HepG2 (cell line): Measurements from ENCODE around the gene RAB40C. TPM values are rescaled to one million over a fixed set of nuclear protein-coding genes. Genes with fewer than 3 reads are reported as not detected.
A peak's percentile ranks its signal among the peaks of the same experiment; 100 is the strongest.

Experiments used
- ATAC-seq: fragments of 200-7000 bp; cut with Tn5 transposase; 3 replicates; pipeline ENCODE4 v1.9.1; 2020; ENCODE audit warnings: mild to moderate bottlenecking, moderate library complexity
- BruUV-seq: library from RNA; stranded (reverse); fragments of 400-500 nt; replicated peaks from 2 replicates; lab custom pipeline; 2021; lab: Mats Ljungman, UMichigan
- CTCF ChIA-PET: fragments of 300-600 bp; formaldehyde crosslinking; extraction: SDS; loops from one replicate; lab custom pipeline; 2021; ENCODE audit warnings: low total read pairs, inconsistent platforms, low intra/inter-chr PET ratio; lab: Yijun Ruan, JAX
- POLR2A ChIA-PET: fragments of 350-600 bp; sonication (Branson Sonifier 250); formaldehyde crosslinking; loops from one replicate; lab custom pipeline; 2020; ENCODE audit warnings: antibody characterized with exemption, inconsistent platforms; lab: Yijun Ruan, JAX
- DNase-seq: peaks from one replicate; pipeline ENCODE4 v3.0.0-alpha.2; 2015; ENCODE audit warnings: low spot score
- FAIRE-seq: peaks from 3 replicates; lab custom pipeline; 2011; peaks lifted over from hg19 to GRCh38; lab: Jason Lieb, UNC
- H2AFZ ChIP-seq: one replicate; pipeline ENCODE4 v1.6.1; 2011; ENCODE audit warnings: low read length, inconsistent platforms
- H3K27ac ChIP-seq: fragments of 300-600 bp; 3 replicates; pipeline ENCODE4 v1.8.0; 2011; ENCODE audit warnings: mixed run types, mild to moderate bottlenecking, mixed read lengths, low read length, inconsistent platforms; ENCODE audit not compliant: insufficient read depth; ENCODE audit errors: extremely low read length
- H3K27me3 ChIP-seq, 2 experiments: fragments of 200-600 bp in 1 of 2; 2 replicates in 1 of 2; 3 replicates in 1 of 2; pipeline versions ENCODE4 v1.6.0 to v1.8.0; 2011; ENCODE audit warnings: low read length in 2 of 2, mild to moderate bottlenecking in 2 of 2, moderate library complexity in 2 of 2, inconsistent platforms in 1 of 2; ENCODE audit not compliant: insufficient read depth in 2 of 2, control insufficient read depth in 1 of 2
- H3K36me3 ChIP-seq, 2 experiments: fragments of 200-600 bp in 1 of 2; replicated peaks in 1 of 2; 2 replicates in 1 of 2; 3 replicates in 1 of 2; pipeline versions ENCODE4 v1.5.1 to v1.8.0; 2011; ENCODE audit warnings: low read length in 2 of 2, inconsistent platforms in 1 of 2; ENCODE audit not compliant: insufficient read depth in 2 of 2, control insufficient read depth in 1 of 2
- H3K4me1 ChIP-seq: 2 replicates; pipeline ENCODE4 v1.5.1; 2012; ENCODE audit warnings: low read length, inconsistent platforms; ENCODE audit not compliant: insufficient read depth
- H3K4me2 ChIP-seq: 2 replicates; pipeline ENCODE4 v1.6.0; 2011; ENCODE audit warnings: low read depth, low read length, inconsistent platforms
- H3K4me3 ChIP-seq, 3 experiments: fragments of 200-600 bp in 1 of 3; sonication (generic), shearing (Covaris generic) in 1 of 3; replicated peaks in 1 of 3; 2 replicates each; pipeline ENCODE4 v1.5.1; 2011 to 2016; ENCODE audit warnings: low read length in 3 of 3, inconsistent platforms in 2 of 3, low read depth in 2 of 3, mild to moderate bottlenecking in 2 of 3, control low read depth in 1 of 3, mixed read lengths in 1 of 3; ENCODE audit not compliant: insufficient read depth in 1 of 3
- H3K79me2 ChIP-seq: one replicate; pipeline ENCODE4 v1.6.1; 2011; ENCODE audit warnings: low read length, inconsistent platforms; ENCODE audit not compliant: insufficient read depth
- H3K9ac ChIP-seq: 2 replicates; pipeline ENCODE4 v1.6.0; 2011; ENCODE audit warnings: mild to moderate bottlenecking, low read depth, low read length, inconsistent platforms; ENCODE audit not compliant: insufficient read depth
- H3K9me3 ChIP-seq: 2 replicates; pipeline ENCODE4 v1.5.1; 2012; ENCODE audit warnings: mild to moderate bottlenecking, low read length
- H4K20me1 ChIP-seq: 2 replicates; pipeline ENCODE4 v1.6.0; 2011; ENCODE audit warnings: inconsistent platforms, mild to moderate bottlenecking, low read length, moderate library complexity; ENCODE audit not compliant: insufficient read depth
- AGO1 ChIP-seq: fragments of 200-400 bp; formaldehyde crosslinking; IDR thresholded peaks from 2 replicates; pipeline ENCODE4 v1.6.1; 2017; ENCODE audit warnings: mild to moderate bottlenecking, low read depth, low read length, moderate library complexity; ENCODE audit not compliant: poor library complexity, severe bottlenecking
- ARNT ChIP-seq: fragments of 450-650 bp; IDR thresholded peaks from 2 replicates; pipeline ENCODE4 v1.6.1; 2017
- KDM5B ChIP-seq: sonication (generic); formaldehyde crosslinking; IDR thresholded peaks from 2 replicates; pipeline ENCODE4 v1.4.0; 2020; ENCODE audit warnings: missing genetic modification reagents, mild to moderate bottlenecking, borderline replicate concordance
- KMT2A ChIP-seq: sonication (generic); formaldehyde crosslinking; IDR thresholded peaks from 2 replicates; pipeline ENCODE4 v1.4.0; 2020; ENCODE audit warnings: missing genetic modification reagents
- NCOA2 ChIP-seq: sonication (generic); formaldehyde crosslinking; IDR thresholded peaks from 2 replicates; pipeline ENCODE4 v1.8.0; 2022; ENCODE audit warnings: inconsistent platforms
- PCBP1 ChIP-seq: fragments of 200-400 bp; formaldehyde crosslinking; IDR thresholded peaks from 2 replicates; pipeline ENCODE4 v1.6.1; 2017; ENCODE audit warnings: mild to moderate bottlenecking, low read depth, low read length, borderline replicate concordance
- TCF7L2 ChIP-seq: IDR thresholded peaks from 2 replicates; pipeline ENCODE4 v1.6.1; 2011; ENCODE audit warnings: mild to moderate bottlenecking, low read depth, low read length, moderate library complexity
- ZNF501 ChIP-seq: sonication (generic); formaldehyde crosslinking; IDR thresholded peaks from 2 replicates; pipeline ENCODE4 v1.5.1; 2020; ENCODE audit warnings: mild to moderate bottlenecking, moderate library complexity, missing genetic modification reagents
- ZNF776 ChIP-seq: sonication (generic); formaldehyde crosslinking; IDR thresholded peaks from 2 replicates; pipeline ENCODE4 v1.4.0; 2020; ENCODE audit warnings: mild to moderate bottlenecking, missing genetic modification reagents
- WGBS: methylation state at CpG from one replicate; pipeline ENCODE4 v1.1.6; 2017; ENCODE audit warnings: low lambda C conversion rate; 5-methylcytosine and 5-hydroxymethylcytosine counted together
- in situ Hi-C: cut with HindIII; loops from 2 replicates; pipeline ENCODE4 v1.10.0; 2017; ENCODE audit warnings: low pct_unique_long_range_greater_than_20kb; ENCODE audit not compliant: extremely low pct_ligation_motif_present
- intact Hi-C: fragments of 100-400 bp; cut with micrococcal nuclease; formaldehyde crosslinking; loops from one replicate; pipeline ENCODE4 v1.10.0; 2022; ENCODE audit not compliant: unreplicated experiment
- polyA plus RNA-seq, 8 experiments: library from polyadenylated mRNA; depleted of rRNA in 3 of 8; stranded (reverse) in 7 of 8; unstranded in 1 of 8; fragments of >200 nt; fragmentation: Illumina TruSeq in 4 of 8; extraction: Trizol in 4 of 8; gene quantifications; 2 replicates each; pipeline versions ENCODE4 v1.2.1 to v1.2.3, GENCODE V29; 2011 to 2016; ENCODE audit warnings: low read depth in 4 of 8, missing spikeins in 1 of 8, mixed read lengths in 1 of 8; ENCODE audit not compliant: insufficient read depth in 1 of 8
- total RNA-seq, 5 experiments: library from RNA; depleted of rRNA; stranded (reverse); fragments of >200 nt; fragmentation: Illumina TruSeq; extraction: Trizol; gene quantifications; 2 replicates each; pipeline ENCODE4 v1.2.3, GENCODE V29; 2016; ENCODE audit warnings: low read depth in 1 of 5
- TF ChIP-seq, protein P1 (sequence below): sonication (generic); formaldehyde crosslinking; IDR thresholded peaks from 2 replicates; pipeline ENCODE4 v1.4.0; 2020; ENCODE audit warnings: mild to moderate bottlenecking, missing genetic modification reagents
- TF ChIP-seq, protein P2 (sequence below): sonication (generic); formaldehyde crosslinking; IDR thresholded peaks from 2 replicates; pipeline ENCODE4 v1.4.0; 2020; ENCODE audit warnings: missing genetic modification reagents
- TF ChIP-seq, protein P3 (sequence below): sonication (generic); formaldehyde crosslinking; IDR thresholded peaks from 2 replicates; pipeline ENCODE4 v1.5.0; 2020; ENCODE audit warnings: mild to moderate bottlenecking, missing genetic modification reagents, borderline replicate concordance
- TF ChIP-seq, protein P4 (sequence below): sonication (generic); formaldehyde crosslinking; IDR thresholded peaks from 2 replicates; pipeline ENCODE4 v1.9.0; 2022; ENCODE audit warnings: low read depth, missing genetic modification reagents

The RAB40C gene
- total and polyA plus RNA-seq, 2 of the 13 experiments (the other 11 are each of a cell fraction or from before 2014, with no cell fraction given), result 7.7 to 11.5 TPM

DNA sequence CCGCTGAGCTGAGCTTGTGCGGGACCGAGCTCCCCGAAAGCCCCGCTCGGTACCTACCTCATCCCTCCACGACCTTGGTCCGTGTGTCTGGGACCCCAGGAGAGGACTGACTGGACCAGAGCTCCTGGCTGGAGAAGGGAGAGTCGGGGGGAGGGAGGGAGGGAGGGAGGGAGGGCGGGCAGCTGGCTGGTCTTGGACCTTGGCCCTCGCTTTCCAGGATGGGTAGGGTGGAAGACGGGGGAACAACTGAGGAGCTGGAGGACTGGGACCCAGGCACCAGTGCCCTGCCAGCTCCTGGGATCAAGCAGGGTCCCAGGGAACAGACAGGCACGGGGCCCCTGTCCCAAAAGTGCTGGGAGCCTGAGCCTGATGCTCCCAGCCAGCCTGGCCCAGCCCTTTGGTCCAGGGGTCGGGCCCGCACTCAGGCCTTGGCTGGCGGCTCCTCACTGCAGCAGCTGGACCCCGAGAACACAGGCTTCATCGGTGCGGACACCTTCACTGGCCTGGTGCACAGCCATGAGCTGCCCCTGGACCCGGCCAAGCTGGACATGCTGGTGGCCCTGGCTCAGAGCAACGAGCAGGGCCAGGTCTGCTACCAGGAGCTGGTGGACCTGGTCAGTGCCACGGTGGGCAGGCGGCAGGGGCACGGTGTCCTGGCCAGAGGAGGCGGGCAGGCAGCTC, 86.2 kb downstream of the RAB40C start:
- H3K4me3 ChIP-seq, result peak overlapping the region; percentile 42 to 74 (median 52); a peak in 5 of 6 replicates
- peak overlapping the region; percentile 87 for H3K4me2 ChIP-seq
- TF ChIP-seq ZNF501 (CRISPR knock-in tag) (no peak), AGO1 (peak; percentile 75), PCBP1 (peak; percentile 65; the same call in 1 of the 2 replicates), ARNT (no peak), NCOA2 (CRISPR knock-in tag) (peak; percentile 27; the same call in 1 of the 2 replicates), ZNF776 (CRISPR knock-in tag) (peak; percentile 13; the same call in 1 of the 2 replicates), KMT2A (no peak), TCF7L2 (no peak), KDM5B (CRISPR knock-in tag) (peak; percentile 65; the same call in 1 of the 2 replicates)
- TF ChIP-seq, protein P1, sequence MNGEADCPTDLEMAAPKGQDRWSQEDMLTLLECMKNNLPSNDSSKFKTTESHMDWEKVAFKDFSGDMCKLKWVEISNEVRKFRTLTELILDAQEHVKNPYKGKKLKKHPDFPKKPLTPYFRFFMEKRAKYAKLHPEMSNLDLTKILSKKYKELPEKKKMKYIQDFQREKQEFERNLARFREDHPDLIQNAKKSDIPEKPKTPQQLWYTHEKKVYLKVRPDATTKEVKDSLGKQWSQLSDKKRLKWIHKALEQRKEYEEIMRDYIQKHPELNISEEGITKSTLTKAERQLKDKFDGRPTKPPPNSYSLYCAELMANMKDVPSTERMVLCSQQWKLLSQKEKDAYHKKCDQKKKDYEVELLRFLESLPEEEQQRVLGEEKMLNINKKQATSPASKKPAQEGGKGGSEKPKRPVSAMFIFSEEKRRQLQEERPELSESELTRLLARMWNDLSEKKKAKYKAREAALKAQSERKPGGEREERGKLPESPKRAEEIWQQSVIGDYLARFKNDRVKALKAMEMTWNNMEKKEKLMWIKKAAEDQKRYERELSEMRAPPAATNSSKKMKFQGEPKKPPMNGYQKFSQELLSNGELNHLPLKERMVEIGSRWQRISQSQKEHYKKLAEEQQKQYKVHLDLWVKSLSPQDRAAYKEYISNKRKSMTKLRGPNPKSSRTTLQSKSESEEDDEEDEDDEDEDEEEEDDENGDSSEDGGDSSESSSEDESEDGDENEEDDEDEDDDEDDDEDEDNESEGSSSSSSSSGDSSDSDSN (CRISPR knock-in tag), result no peak
- TF ChIP-seq, protein P2, sequence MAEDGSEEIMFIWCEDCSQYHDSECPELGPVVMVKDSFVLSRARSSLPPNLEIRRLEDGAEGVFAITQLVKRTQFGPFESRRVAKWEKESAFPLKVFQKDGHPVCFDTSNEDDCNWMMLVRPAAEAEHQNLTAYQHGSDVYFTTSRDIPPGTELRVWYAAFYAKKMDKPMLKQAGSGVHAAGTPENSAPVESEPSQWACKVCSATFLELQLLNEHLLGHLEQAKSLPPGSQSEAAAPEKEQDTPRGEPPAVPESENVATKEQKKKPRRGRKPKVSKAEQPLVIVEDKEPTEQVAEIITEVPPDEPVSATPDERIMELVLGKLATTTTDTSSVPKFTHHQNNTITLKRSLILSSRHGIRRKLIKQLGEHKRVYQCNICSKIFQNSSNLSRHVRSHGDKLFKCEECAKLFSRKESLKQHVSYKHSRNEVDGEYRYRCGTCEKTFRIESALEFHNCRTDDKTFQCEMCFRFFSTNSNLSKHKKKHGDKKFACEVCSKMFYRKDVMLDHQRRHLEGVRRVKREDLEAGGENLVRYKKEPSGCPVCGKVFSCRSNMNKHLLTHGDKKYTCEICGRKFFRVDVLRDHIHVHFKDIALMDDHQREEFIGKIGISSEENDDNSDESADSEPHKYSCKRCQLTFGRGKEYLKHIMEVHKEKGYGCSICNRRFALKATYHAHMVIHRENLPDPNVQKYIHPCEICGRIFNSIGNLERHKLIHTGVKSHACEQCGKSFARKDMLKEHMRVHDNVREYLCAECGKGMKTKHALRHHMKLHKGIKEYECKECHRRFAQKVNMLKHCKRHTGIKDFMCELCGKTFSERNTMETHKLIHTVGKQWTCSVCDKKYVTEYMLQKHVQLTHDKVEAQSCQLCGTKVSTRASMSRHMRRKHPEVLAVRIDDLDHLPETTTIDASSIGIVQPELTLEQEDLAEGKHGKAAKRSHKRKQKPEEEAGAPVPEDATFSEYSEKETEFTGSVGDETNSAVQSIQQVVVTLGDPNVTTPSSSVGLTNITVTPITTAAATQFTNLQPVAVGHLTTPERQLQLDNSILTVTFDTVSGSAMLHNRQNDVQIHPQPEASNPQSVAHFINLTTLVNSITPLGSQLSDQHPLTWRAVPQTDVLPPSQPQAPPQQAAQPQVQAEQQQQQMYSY (CRISPR knock-in tag), result 0 out of 2 replicates have a peak, but pooled peaks have one; percentile 1
- TF ChIP-seq, protein P3, sequence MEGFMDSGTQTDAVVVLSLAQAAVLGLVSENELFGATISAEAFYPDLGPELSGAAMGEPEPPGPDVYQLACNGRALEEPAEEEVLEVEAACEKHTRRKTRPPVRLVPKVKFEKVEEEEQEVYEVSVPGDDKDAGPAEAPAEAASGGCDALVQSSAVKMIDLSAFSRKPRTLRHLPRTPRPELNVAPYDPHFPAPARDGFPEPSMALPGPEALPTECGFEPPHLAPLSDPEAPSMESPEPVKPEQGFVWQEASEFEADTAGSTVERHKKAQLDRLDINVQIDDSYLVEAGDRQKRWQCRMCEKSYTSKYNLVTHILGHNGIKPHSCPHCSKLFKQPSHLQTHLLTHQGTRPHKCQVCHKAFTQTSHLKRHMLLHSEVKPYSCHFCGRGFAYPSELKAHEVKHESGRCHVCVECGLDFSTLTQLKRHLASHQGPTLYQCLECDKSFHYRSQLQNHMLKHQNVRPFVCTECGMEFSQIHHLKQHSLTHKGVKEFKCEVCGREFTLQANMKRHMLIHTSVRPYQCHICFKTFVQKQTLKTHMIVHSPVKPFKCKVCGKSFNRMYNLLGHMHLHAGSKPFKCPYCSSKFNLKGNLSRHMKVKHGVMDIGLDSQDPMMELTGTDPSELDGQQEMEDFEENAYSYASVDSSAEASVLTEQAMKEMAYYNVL (CRISPR knock-in tag), result peak; percentile 45; the same call in 1 of the 2 replicates
- TF ChIP-seq, protein P4, sequence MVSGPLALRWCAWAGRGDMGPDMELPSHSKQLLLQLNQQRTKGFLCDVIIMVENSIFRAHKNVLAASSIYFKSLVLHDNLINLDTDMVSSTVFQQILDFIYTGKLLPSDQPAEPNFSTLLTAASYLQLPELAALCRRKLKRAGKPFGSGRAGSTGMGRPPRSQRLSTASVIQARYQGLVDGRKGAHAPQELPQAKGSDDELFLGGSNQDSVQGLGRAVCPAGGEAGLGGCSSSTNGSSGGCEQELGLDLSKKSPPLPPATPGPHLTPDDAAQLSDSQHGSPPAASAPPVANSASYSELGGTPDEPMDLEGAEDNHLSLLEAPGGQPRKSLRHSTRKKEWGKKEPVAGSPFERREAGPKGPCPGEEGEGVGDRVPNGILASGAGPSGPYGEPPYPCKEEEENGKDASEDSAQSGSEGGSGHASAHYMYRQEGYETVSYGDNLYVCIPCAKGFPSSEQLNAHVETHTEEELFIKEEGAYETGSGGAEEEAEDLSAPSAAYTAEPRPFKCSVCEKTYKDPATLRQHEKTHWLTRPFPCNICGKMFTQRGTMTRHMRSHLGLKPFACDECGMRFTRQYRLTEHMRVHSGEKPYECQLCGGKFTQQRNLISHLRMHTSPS (CRISPR knock-in tag), result no peak

More for the DNA sequence above, 86.2 kb downstream of the RAB40C start:
- Histone ChIP-seq H4K20me1 (0 out of 2 replicates have a peak, but pooled peaks cover under 1% of the 10 kb centered on the region), H3K79me2 (peaks cover 3% of the 10 kb centered on the region), H3K27ac (peak overlapping the region; percentile 60), H3K9ac (peak overlapping the region; percentile 58), H3K4me1 (peaks cover 36% of the 10 kb centered on the region), H3K9me3 (no peaks in the 10 kb centered on the region), H2AFZ (no peak overlapping the region), H3K27me3 (no peaks in the 10 kb centered on the region; a peak in 1 of 5 replicates), H3K36me3 (peaks cover 14 to 24% of the 10 kb centered on the region in 2 experiments; a peak in 4 of 5 replicates)
- CTCF ChIA-PET, result no interaction called here
- POLR2A ChIA-PET, result interaction anchor here (0.8 to 1.9 kb wide), 6 partner anchors 8 to 44 kb away, joined by 3 to 12 read pairs (median 4); partner anchors contain the start of genes RHOT2, WDR24 and WDR90
- DNase-seq (no peak), ATAC-seq (peak; percentile 10), FAIRE-seq (no peak)
- WGBS, result 4% methylated on average over 4 of the region's 25 CpGs
- in situ Hi-C loops, result no loop called here
- intact Hi-C loops, result no loop called here
- BruUV-seq, result no TSS peak
